ENCODE measurements around the gene PPP1R13B. TPM values are rescaled to one million over a fixed set of nuclear protein-coding genes. Genes with fewer than 3 reads are reported as not detected.

The PPP1R13B gene
- total RNA-seq, 2 donors from 2014 or later = 15.6 to 17.5 TPM

DNA sequence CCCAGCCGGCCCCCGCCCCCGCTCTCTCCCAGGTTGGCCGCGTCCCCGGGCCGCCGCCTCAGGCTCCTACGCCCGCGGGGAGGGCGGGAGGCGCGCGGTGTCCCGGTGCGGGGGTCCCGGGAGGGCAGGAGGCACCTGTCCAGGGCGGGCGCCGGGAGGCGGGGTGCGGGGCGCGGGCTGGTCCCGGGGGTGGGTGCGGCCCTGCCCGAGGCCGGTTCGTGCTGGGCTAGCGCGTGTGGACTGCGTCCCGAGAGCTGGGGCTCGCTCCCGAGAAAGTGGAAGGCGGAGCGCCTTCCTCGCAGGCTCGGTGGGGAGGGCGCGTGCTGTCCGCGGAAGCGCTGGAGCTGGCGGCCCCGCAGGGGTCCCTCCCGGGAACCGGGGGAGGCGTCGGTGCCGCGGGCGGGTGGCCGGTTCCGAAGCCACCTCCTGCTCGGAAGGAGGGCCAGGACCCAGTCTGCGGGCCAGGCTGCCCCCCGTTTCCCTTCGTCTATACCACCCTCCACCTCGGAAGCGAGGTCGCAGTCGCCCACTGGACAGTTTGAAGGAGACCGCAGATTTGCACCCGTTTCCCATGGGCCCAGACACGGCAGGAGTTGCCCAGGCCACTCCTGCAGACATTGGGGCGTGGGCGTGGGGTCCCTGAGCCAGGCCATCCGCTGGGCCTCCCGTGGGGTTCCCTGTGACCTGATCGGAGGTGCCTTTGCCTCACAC lies 131.1 kb downstream of the PPP1R13B start:
- TF ChIP-seq, protein P1, sequence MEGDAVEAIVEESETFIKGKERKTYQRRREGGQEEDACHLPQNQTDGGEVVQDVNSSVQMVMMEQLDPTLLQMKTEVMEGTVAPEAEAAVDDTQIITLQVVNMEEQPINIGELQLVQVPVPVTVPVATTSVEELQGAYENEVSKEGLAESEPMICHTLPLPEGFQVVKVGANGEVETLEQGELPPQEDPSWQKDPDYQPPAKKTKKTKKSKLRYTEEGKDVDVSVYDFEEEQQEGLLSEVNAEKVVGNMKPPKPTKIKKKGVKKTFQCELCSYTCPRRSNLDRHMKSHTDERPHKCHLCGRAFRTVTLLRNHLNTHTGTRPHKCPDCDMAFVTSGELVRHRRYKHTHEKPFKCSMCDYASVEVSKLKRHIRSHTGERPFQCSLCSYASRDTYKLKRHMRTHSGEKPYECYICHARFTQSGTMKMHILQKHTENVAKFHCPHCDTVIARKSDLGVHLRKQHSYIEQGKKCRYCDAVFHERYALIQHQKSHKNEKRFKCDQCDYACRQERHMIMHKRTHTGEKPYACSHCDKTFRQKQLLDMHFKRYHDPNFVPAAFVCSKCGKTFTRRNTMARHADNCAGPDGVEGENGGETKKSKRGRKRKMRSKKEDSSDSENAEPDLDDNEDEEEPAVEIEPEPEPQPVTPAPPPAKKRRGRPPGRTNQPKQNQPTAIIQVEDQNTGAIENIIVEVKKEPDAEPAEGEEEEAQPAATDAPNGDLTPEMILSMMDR (conservative IDR thresholded peaks at IDR 0.05) = no peak
- Histone ChIP-seq H3K27ac (ENCODE audit: low read depth, low read length) (no peak overlapping the region), H3K4me1 (ENCODE audit: control insufficient read depth, insufficient read depth, low read length) (peaks cover 11% of the 10 kb centered on the region), H3K27me3 (ENCODE audit: control insufficient read depth, insufficient read depth, low read length, poor library complexity, severe bottlenecking) (no peaks in the 10 kb centered on the region), H3K4me3 (ENCODE audit: low read length) (peak overlapping the region; percentile 83), H3K36me3 (ENCODE audit: control insufficient read depth, insufficient read depth, low read length) (peaks cover 9% of the 10 kb centered on the region), H3K9ac (ENCODE audit: extremely low read depth, low read length, poor library complexity, severe bottlenecking) (peak overlapping the region; percentile 36), H3K9me3 (ENCODE audit: control insufficient read depth, low read length) (no peaks in the 10 kb centered on the region)
- no peaks in the 10 kb centered on the region for H3K27me3 Mint-ChIP-seq (ENCODE audit: insufficient read depth)
- peak overlapping the region; percentile 49 for H3K27ac Mint-ChIP-seq
- H3K4me1 Mint-ChIP-seq = peaks cover 26% of the 10 kb centered on the region
- 4 to 6% methylated on average over 27 to 72 of the region's 72 CpGs for WGBS, 2 experiments (ENCODE audit: insufficient coverage in 1 of 2, insufficient read length in 1 of 2)
- no peak for DNase-seq
- H3K4me3 Mint-ChIP-seq = peak overlapping the region; percentile 71
- peaks cover 8% of the 10 kb centered on the region for H3K36me3 Mint-ChIP-seq (ENCODE audit: low read depth)
- no peaks in the 10 kb centered on the region for H3K9me3 Mint-ChIP-seq

DNA sequence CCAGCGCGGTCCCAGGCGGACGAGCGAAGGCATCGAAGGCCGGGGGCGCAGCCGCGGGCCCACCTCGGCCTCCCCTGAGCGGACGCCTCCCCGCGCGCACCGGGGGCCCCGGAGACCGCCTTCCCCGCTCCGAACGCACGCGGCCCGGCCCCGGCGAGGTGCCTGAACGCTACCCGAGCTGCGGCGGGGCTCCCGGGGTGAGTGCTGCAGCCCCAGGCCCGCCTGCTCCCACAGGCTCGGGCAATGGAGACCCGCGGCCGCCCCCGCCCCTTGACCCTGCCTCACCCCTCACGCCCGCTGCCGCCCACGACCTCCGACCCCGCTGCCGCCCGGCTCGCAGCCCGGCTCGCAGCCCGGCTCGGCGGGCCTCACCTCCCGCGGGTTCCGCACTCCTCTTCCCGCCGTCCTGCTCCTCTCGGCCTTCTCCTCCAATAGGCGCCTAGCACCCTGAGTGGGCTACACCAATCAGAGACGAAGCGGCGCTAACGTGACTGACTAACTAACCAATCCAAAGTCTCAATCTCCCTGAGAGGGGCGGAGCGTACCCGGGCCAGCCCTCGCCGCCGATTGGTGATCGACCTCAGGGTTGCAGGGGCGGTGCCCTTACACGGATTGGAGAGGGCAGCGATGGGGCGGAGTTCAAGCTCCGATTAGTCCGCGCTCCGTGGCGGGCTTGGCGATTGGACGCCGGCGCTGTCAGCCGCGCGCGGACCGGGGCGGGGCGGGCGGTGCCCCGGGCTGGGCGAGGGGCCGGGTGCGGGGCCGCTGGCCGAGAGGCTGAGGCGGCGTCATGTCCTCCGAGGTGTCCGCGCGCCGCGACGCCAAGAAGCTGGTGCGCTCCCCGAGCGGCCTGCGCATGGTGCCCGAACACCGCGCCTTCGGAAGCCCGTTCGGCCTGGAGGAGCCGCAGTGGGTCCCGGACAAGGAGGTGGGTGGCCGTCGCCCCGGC lies 132.0 kb downstream of the PPP1R13B start, which contains the start of the genes XRCC3 and ZFYVE21:
TSS of gene XRCC3 (minus strand) at position 400 of the 949 bp plus-strand sequence. CDS start 4,364 bp downstream, outside the sequence.
TSS of gene ZFYVE21 (plus strand) at position 759 of the 949 bp plus-strand sequence. CDS start at position 791, 32 bp downstream.
- peak; percentile 100 for DNase-seq
- Mint-ChIP-seq H3K27ac (peak within 1 kb of the TSS; percentile 83), H3K9me3 (no peaks in the 10 kb centered on the region), H3K4me3 (peak within 1 kb of the TSS; percentile 71), H3K27me3 (ENCODE audit: insufficient read depth) (no peaks in the 10 kb centered on the region), H3K4me1 (peaks cover 32% of the 10 kb centered on the region), H3K36me3 (ENCODE audit: low read depth) (peaks cover 15% of the 10 kb centered on the region)
- Histone ChIP-seq H3K27ac (ENCODE audit: low read depth, low read length) (peak within 1 kb of the TSS; percentile 53), H3K4me3 (ENCODE audit: low read length) (peak within 1 kb of the TSS; percentile 83), H3K27me3 (ENCODE audit: control insufficient read depth, insufficient read depth, low read length, poor library complexity, severe bottlenecking) (no peaks in the 10 kb centered on the region), H3K4me1 (ENCODE audit: control insufficient read depth, insufficient read depth, low read length) (peaks cover 11% of the 10 kb centered on the region), H3K9me3 (ENCODE audit: control insufficient read depth, low read length) (no peaks in the 10 kb centered on the region), H3K9ac (ENCODE audit: extremely low read depth, low read length, poor library complexity, severe bottlenecking) (peak within 1 kb of the TSS; percentile 80), H3K36me3 (ENCODE audit: control insufficient read depth, insufficient read depth, low read length) (peaks cover 17% of the 10 kb centered on the region)
- 0% methylated on average over 34 to 121 of the region's 121 CpGs for WGBS, 2 experiments (ENCODE audit: insufficient coverage in 1 of 2, insufficient read length in 1 of 2)
- TF ChIP-seq, protein P1 (conservative IDR thresholded peaks at IDR 0.05) = no peak

DNA sequence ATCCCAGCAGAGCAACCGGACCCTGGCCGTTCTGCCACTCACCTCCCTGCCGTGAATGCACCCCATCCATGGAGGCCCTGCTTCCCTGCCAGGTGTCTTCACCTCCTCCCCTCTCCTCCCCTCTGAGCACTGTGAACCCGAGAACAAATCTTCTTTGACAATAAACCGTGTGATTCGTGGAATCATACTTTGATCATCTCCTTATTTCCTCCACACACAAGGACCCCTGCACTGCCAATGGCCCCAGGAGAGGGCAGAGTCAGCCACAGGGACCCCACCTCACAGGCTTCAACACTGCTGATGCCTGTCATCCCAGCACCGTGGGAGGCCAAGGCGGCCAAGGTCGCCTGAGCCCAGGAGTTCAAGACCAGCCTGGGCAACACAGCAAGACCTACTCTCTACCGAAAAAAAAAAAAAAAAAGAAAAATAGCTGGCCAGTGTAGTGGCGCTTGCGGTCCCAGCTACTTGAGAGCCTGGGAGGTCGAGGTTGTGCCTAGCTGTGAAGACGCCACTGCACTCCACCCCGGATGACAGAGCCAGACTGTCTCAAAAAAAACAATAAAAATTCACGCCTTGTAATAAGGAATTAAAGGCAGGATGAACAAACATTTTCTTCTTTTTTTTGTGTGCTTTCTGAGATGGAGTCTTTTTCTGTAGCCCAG lies 133.2 kb downstream of the PPP1R13B start:
- 82 to 86% methylated on average over 7 to 16 of the region's 16 CpGs for WGBS, 2 experiments (ENCODE audit: insufficient coverage in 1 of 2, insufficient read length in 1 of 2)
- Mint-ChIP-seq H3K9me3 (no peaks in the 10 kb centered on the region), H3K4me1 (peaks cover 34% of the 10 kb centered on the region), H3K27me3 (ENCODE audit: insufficient read depth) (no peaks in the 10 kb centered on the region), H3K36me3 (ENCODE audit: low read depth) (peaks cover 19% of the 10 kb centered on the region), H3K27ac (peak overlapping the region; percentile 83), H3K4me3 (peak overlapping the region; percentile 71)
- no peak overlapping the region for H3K27ac ChIP-seq (ENCODE audit: low read depth, low read length)
- no peaks in the 10 kb centered on the region for H3K9me3 ChIP-seq (ENCODE audit: control insufficient read depth, low read length)
- no peaks in the 10 kb centered on the region for H3K27me3 ChIP-seq (ENCODE audit: control insufficient read depth, insufficient read depth, low read length, poor library complexity, severe bottlenecking)
- TF ChIP-seq, protein P1 (conservative IDR thresholded peaks at IDR 0.05) = peak; percentile 11
- peak overlapping the region; percentile 80 for H3K4me3 ChIP-seq (ENCODE audit: low read length)
- H3K36me3 ChIP-seq (ENCODE audit: control insufficient read depth, insufficient read depth, low read length) = peaks cover 20% of the 10 kb centered on the region
- no peak for DNase-seq
- H3K9ac ChIP-seq (ENCODE audit: extremely low read depth, low read length, poor library complexity, severe bottlenecking) = peak overlapping the region; percentile 80
- peaks cover 11% of the 10 kb centered on the region for H3K4me1 ChIP-seq (ENCODE audit: control insufficient read depth, insufficient read depth, low read length)
